ENCODE measurements around the gene L3MBTL3.
"Not testable (repeated sequence)": the region's sequence is repeated elsewhere in the genome, so short reads cannot be mapped to it uniquely, and the experiment has no call there.

Gene L3MBTL3

GRCh38 chr6:130143709-130144108, 125.3 kb downstream of the L3MBTL3 start:
- FAIRE-seq: no peak

- no peak for FAIRE-seq
Observed at GRCh38 chr6:130147111-130147510, 128.7 kb downstream of the L3MBTL3 start.

- FAIRE-seq: no peak
Observed at GRCh38 chr6:130148181-130148580, 129.8 kb downstream of the L3MBTL3 start.

- FAIRE-seq: not testable (repeated sequence)
Observed at GRCh38 chr6:130149016-130149415, 130.6 kb downstream of the L3MBTL3 start.

GRCh38 chr6:130150906-130151305, 132.5 kb downstream of the L3MBTL3 start:
- no peak for FAIRE-seq

GRCh38 chr6:130152908-130153510, 134.6 kb downstream of the L3MBTL3 start:
- no peak for FAIRE-seq

GRCh38 chr6:130156908-130157307, 138.5 kb downstream of the L3MBTL3 start:
- no peak for FAIRE-seq

GRCh38 chr6:130158056-130158455, 139.7 kb downstream of the L3MBTL3 start:
- FAIRE-seq: no peak

GRCh38 chr6:130158548-130158947, 140.2 kb downstream of the L3MBTL3 start:
- FAIRE-seq: no peak

GRCh38 chr6:130159956-130160355, 141.6 kb downstream of the L3MBTL3 start:
- no peak for FAIRE-seq

GRCh38 chr6:130161683-130162404, 143.5 kb downstream of the L3MBTL3 start:
- no peak for FAIRE-seq

GRCh38 chr6:130162421-130162820, 144.0 kb downstream of the L3MBTL3 start:
- no peak for FAIRE-seq

GRCh38 chr6:130163266-130163665, 144.9 kb downstream of the L3MBTL3 start:
- FAIRE-seq: no peak

GRCh38 chr6:130164251-130164650, 145.9 kb downstream of the L3MBTL3 start:
- FAIRE-seq: no peak

GRCh38 chr6:130167655-130168054, 149.3 kb downstream of the L3MBTL3 start:
- no peak for FAIRE-seq

- FAIRE-seq: not testable (repeated sequence)
Observed at GRCh38 chr6:130170160-130170559, 151.8 kb downstream of the L3MBTL3 start.

GRCh38 chr6:130173377-130174004, 155.1 kb downstream of the L3MBTL3 start:
- FAIRE-seq: not testable (repeated sequence)

- FAIRE-seq: no peak
Observed at GRCh38 chr6:130176378-130176777, 158.0 kb downstream of the L3MBTL3 start.

- no peak for FAIRE-seq
Observed at GRCh38 chr6:130178692-130179091, 160.3 kb downstream of the L3MBTL3 start.

GRCh38 chr6:130182466-130182865, 164.1 kb downstream of the L3MBTL3 start:
- no peak for FAIRE-seq

GRCh38 chr6:130183271-130184222, 165.2 kb downstream of the L3MBTL3 start:
- no peak for FAIRE-seq

- no peak for FAIRE-seq
Observed at GRCh38 chr6:130185658-130186057, 167.3 kb downstream of the L3MBTL3 start.
